Astrocyte of the spinal cord (primary cell): ENCODE results near the gene NRXN3.

Source experiments
- DNase-seq: peaks from one replicate; pipeline ENCODE4 v3.0.0; 2011; ENCODE audit warnings: low read depth, low spot score
- H3K4me3 ChIP-seq: 2 replicates; pipeline ENCODE4 v1.5.1; 2011; ENCODE audit warnings: low read depth, mild to moderate bottlenecking, low read length, moderate library complexity
- in situ Hi-C: cut with HindIII; loops from 2 replicates; pipeline ENCODE4 v1.10.0; 2017; ENCODE audit warnings: low sequenced_read_pairs
- TF ChIP-seq, protein P1 (sequence below): IDR thresholded peaks from 2 replicates; pipeline ENCODE4 v1.5.1; 2012; ENCODE audit warnings: low read depth, mild to moderate bottlenecking, low read length, inconsistent platforms

NRXN3 gene

DNA sequence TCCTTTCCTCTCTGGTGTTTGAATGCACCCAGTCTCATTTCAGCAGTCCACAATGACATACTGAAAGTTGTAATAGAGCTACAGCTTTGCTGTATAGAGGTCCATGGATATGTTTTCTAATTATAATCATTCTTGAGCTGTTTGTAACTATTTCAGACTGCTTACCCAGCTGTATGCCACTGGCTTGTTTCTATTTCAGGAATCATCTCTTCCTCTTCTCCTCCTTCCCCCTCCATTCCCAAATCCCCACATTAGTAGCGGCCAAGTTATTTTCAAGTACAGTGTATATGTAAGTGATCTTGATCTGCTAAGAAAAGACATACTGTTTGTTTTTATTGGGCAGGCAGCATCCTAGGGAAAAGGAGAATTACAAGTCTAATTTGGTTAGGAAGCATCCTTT, 1266.2 kb downstream of the NRXN3 start:
- TF ChIP-seq, protein P1, sequence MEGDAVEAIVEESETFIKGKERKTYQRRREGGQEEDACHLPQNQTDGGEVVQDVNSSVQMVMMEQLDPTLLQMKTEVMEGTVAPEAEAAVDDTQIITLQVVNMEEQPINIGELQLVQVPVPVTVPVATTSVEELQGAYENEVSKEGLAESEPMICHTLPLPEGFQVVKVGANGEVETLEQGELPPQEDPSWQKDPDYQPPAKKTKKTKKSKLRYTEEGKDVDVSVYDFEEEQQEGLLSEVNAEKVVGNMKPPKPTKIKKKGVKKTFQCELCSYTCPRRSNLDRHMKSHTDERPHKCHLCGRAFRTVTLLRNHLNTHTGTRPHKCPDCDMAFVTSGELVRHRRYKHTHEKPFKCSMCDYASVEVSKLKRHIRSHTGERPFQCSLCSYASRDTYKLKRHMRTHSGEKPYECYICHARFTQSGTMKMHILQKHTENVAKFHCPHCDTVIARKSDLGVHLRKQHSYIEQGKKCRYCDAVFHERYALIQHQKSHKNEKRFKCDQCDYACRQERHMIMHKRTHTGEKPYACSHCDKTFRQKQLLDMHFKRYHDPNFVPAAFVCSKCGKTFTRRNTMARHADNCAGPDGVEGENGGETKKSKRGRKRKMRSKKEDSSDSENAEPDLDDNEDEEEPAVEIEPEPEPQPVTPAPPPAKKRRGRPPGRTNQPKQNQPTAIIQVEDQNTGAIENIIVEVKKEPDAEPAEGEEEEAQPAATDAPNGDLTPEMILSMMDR: no peak
- H3K4me3 ChIP-seq: no peak overlapping the region
- in situ Hi-C loops: no loop called here
- no peak for DNase-seq

DNA sequence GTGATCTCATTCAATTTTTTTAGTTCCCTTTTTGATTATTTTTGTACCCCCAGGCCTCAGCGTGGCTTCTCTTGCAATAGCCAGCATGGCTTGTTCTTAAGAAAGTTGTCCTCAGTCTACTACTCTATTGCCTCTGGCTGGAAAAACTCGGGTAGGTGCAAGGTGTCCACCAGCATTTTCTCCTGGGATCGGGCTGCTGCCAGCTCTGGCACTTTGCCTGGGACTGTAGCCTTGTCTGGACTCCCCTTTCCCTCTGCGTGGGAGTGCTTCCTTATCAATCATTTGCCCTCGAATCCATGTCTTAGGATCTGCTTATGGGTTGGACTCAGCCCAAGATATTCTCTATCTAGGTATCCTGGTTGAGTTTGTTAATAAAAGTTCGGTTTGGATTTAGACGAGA, 1267.8 kb downstream of the NRXN3 start:
- TF ChIP-seq, protein P1: no peak
- no peak overlapping the region for H3K4me3 ChIP-seq
- in situ Hi-C loops: no loop called here

DNA sequence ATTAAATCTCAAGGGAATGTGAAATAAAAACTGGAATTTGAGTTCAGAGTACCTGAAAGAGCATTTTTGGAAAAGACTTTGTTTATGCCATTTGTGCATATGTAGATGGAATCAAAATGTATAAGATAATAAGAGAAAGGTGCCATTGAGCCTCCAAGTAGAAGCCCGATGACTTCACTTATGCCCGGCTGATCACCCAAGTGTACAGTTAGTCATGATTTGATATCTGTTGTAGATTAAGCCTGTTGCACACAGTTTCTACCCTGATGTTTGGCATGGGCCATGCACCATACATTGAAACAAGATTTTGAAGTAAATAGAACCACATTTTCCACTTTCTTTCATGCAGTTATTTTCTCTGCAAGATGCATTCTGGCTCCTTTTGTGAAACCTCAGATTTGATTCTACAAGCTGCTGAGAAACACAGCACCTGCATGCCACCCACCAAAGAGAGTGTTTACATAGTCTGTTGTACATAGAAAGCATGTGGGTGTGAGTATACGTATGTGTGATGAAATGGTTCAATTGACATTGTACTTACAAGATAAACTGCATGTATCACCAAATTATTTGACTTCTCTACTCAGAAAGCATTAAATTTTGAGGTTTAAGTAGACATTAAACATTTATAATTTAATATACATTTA, 1268.6 kb downstream of the NRXN3 start:
- TF ChIP-seq, protein P1: no peak

More for the DNA sequence above, 1267.8 kb downstream of the NRXN3 start:
- no peak for DNase-seq

DNA sequence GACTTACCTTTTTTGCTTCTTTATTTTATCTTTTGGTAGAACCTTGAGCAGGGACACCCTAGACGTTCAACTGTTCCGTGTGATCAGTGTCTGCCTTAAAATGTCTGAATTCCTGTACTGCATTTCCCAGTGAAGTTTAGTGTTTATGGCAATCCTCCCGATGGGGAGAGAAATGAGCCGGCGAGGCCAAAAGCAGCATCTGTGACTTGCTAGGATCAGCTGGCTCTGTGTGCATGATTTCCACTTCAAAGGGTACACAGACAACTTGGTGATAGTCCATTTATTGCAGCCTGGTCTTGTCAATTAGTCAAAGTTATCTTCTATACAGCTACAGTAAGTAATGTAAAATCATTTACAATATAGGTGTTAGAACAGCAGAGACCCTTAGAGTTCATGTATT, 1272.6 kb downstream of the NRXN3 start:
- no peak for DNase-seq
- H3K4me3 ChIP-seq: no peak overlapping the region
- in situ Hi-C loops: no loop called here
- TF ChIP-seq, protein P1: no peak

More for the DNA sequence above, 1268.6 kb downstream of the NRXN3 start:
- in situ Hi-C loops: no loop called here
- DNase-seq: no peak
- no peak overlapping the region for H3K4me3 ChIP-seq

DNA sequence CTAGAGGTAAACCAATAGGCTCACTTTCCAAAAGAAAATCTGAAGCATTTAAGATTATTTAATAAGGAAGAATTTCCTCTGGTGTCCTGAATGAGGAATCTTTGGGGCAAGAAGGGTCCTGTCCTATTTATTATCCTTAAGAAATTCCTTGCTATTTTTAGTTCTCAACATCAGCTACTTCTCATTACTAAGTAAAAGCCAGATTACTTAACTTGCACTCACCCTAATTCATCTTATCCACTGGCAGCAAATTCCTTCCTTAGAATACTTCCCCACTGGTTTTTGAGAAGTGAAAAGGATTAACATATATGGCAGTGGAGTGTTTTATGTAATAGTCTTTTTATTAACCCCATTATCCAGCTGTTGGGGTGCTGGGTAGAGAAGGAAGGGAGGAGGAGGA, 1273.4 kb downstream of the NRXN3 start:
- H3K4me3 ChIP-seq: no peak overlapping the region
- TF ChIP-seq, protein P1: no peak
- no peak for DNase-seq
- in situ Hi-C loops: no loop called here

DNA sequence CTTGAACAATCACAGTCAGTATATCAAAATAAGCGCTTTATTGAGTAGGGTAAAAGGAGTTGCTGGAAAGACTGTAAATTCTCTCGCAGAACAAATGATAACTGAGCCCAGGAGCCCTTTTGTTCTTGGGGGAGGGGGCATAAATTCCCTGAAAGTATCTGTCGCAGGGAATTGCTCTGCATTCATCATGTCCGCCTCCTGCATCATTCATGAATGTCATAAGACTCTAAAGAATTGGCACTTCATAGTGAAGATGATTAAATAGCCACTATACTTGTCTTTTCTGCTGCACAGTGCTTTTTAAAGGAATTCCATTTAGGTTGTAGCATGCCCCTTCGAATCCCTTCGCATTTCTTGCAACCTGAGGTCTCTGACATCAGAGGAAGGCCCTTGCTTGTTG, 1278.8 kb downstream of the NRXN3 start:
- TF ChIP-seq, protein P1: no peak
- in situ Hi-C loops: no loop called here
- no peak overlapping the region for H3K4me3 ChIP-seq
- no peak for DNase-seq
